Measurements from ENCODE around the gene MBOAT2.

MBOAT2 gene

GRCh38 chr2:9027884-9028283 lies 24.4 kb upstream of the MBOAT2 start:
- TF ChIP-seq CTCF (IDR thresholded peaks at IDR 0.05; ENCODE audit: borderline replicate concordance, extremely low read depth, low read length, poor library complexity, severe bottlenecking) (no peak), EZH2 (IDR thresholded peaks at IDR 0.05; ENCODE audit: borderline replicate concordance, low read depth, low read length, severe bottlenecking) (no peak)
- no peak for ATAC-seq (ENCODE audit: insufficient read depth, low read depth)
- no peaks in the 10 kb centered on the region for H4K20me1 ChIP-seq (ENCODE audit: insufficient read depth, low read length)
- no peak overlapping the region for H3K4me3 ChIP-seq (ENCODE audit: low read depth in 1 of 2, low read length in 2 of 2)
- no peaks in the 10 kb centered on the region for H3K79me2 ChIP-seq (ENCODE audit: insufficient read depth, low read length)
- no peak overlapping the region for H3K4me2 ChIP-seq (ENCODE audit: insufficient read depth, low read length)
- DNase-seq: no peak
- no peak overlapping the region for H3K9ac ChIP-seq (ENCODE audit: low read depth, low read length)
- H3K27me3 ChIP-seq (ENCODE audit: insufficient read depth, low read length, poor library complexity): no peaks in the 10 kb centered on the region
- H3K9me3 ChIP-seq (ENCODE audit: insufficient read depth, low read length, severe bottlenecking): no peaks in the 10 kb centered on the region
- H2AFZ ChIP-seq (ENCODE audit: low read depth, low read length): no peak overlapping the region
- H3K27ac ChIP-seq (ENCODE audit: low read length): no peak overlapping the region
- H3K4me1 ChIP-seq (ENCODE audit: insufficient read depth, low read length): peaks cover 10% of the 10 kb centered on the region
- no peaks in the 10 kb centered on the region for H3K36me3 ChIP-seq (ENCODE audit: insufficient read depth, low read length)

GRCh38 chr2:9025746-9026145 lies 22.3 kb upstream of the MBOAT2 start:
- no peak for DNase-seq

GRCh38 chr2:9024575-9024974 lies 21.1 kb upstream of the MBOAT2 start:
- Histone ChIP-seq H3K79me2 (ENCODE audit: insufficient read depth, low read length) (no peaks in the 10 kb centered on the region), H2AFZ (ENCODE audit: low read depth, low read length) (0 out of 2 replicates have a peak overlapping the region, but pooled peaks have one; percentile 8), H3K4me3 (ENCODE audit: low read depth in 1 of 2, low read length in 2 of 2) (no peak overlapping the region), H4K20me1 (ENCODE audit: insufficient read depth, low read length) (no peaks in the 10 kb centered on the region), H3K36me3 (ENCODE audit: insufficient read depth, low read length) (no peaks in the 10 kb centered on the region), H3K4me2 (ENCODE audit: insufficient read depth, low read length) (no peak overlapping the region), H3K9me3 (ENCODE audit: insufficient read depth, low read length, severe bottlenecking) (no peaks in the 10 kb centered on the region), H3K27ac (ENCODE audit: low read length) (no peak overlapping the region), H3K27me3 (ENCODE audit: insufficient read depth, low read length, poor library complexity) (no peaks in the 10 kb centered on the region), H3K4me1 (ENCODE audit: insufficient read depth, low read length) (no peaks in the 10 kb centered on the region), H3K9ac (ENCODE audit: low read depth, low read length) (no peak overlapping the region)
- no peak for TF ChIP-seq EZH2 (IDR thresholded peaks at IDR 0.05; ENCODE audit: borderline replicate concordance, low read depth, low read length, severe bottlenecking)
- TF ChIP-seq CTCF (IDR thresholded peaks at IDR 0.05; ENCODE audit: borderline replicate concordance, extremely low read depth, low read length, poor library complexity, severe bottlenecking): no peak
- ATAC-seq (ENCODE audit: insufficient read depth, low read depth) (no peak), DNase-seq (no peak)

More at GRCh38 chr2:9025746-9026145, 22.3 kb upstream of the MBOAT2 start:
- Histone ChIP-seq H3K4me3 (ENCODE audit: low read depth in 1 of 2, low read length in 2 of 2) (no peak overlapping the region), H3K9me3 (ENCODE audit: insufficient read depth, low read length, severe bottlenecking) (no peaks in the 10 kb centered on the region), H3K27ac (ENCODE audit: low read length) (no peak overlapping the region), H3K4me1 (ENCODE audit: insufficient read depth, low read length) (no peaks in the 10 kb centered on the region), H3K36me3 (ENCODE audit: insufficient read depth, low read length) (no peaks in the 10 kb centered on the region), H2AFZ (ENCODE audit: low read depth, low read length) (no peak overlapping the region), H3K4me2 (ENCODE audit: insufficient read depth, low read length) (no peak overlapping the region), H3K79me2 (ENCODE audit: insufficient read depth, low read length) (no peaks in the 10 kb centered on the region), H4K20me1 (ENCODE audit: insufficient read depth, low read length) (no peaks in the 10 kb centered on the region), H3K9ac (ENCODE audit: low read depth, low read length) (no peak overlapping the region), H3K27me3 (ENCODE audit: insufficient read depth, low read length, poor library complexity) (no peaks in the 10 kb centered on the region)
- no peak for ATAC-seq (ENCODE audit: insufficient read depth, low read depth)
- no peak for TF ChIP-seq CTCF (IDR thresholded peaks at IDR 0.05; ENCODE audit: borderline replicate concordance, extremely low read depth, low read length, poor library complexity, severe bottlenecking)
- TF ChIP-seq EZH2 (IDR thresholded peaks at IDR 0.05; ENCODE audit: borderline replicate concordance, low read depth, low read length, severe bottlenecking): no peak
